SK-N-SH treated with all-trans-retinoic acid at 6 μM for 48 hours (cell line): ENCODE data around the gene LRIG2.

Experiments used
- ATAC-seq: fragments of 200-7000 bp; cut with Tn5 transposase; 3 replicates; pipeline ENCODE4 v1.9.1; 2020; ENCODE audit warnings: mild to moderate bottlenecking, moderate library complexity
- BACH2 ChIP-seq: fragments of 250-450 bp; sonication (Bioruptor Pico); IDR thresholded peaks from 2 replicates; pipeline ENCODE4 v1.9.0; 2021; ENCODE audit warnings: mild to moderate bottlenecking, borderline replicate concordance
- CSDC2 ChIP-seq: fragments of 250-450 bp; sonication (Bioruptor Pico); IDR thresholded peaks from 2 replicates; pipeline ENCODE4 v1.5.0; 2020; ENCODE audit warnings: mild to moderate bottlenecking, moderate library complexity
- ESRRG ChIP-seq: fragments of 250-450 bp; sonication (Bioruptor Pico); IDR thresholded peaks from 2 replicates; pipeline ENCODE4 v1.6.1; 2021; ENCODE audit warnings: mild to moderate bottlenecking
- GLIS3 ChIP-seq: fragments of 250-450 bp; sonication (Bioruptor Pico); IDR thresholded peaks from 2 replicates; pipeline ENCODE4 v1.5.0; 2020; ENCODE audit warnings: mild to moderate bottlenecking, moderate library complexity
- ISL1 ChIP-seq: fragments of 250-450 bp; sonication (Bioruptor Pico); IDR thresholded peaks from 2 replicates; pipeline ENCODE4 v2.1.2; 2022; ENCODE audit warnings: mild to moderate bottlenecking, moderate library complexity
- OSR1 ChIP-seq: fragments of 250-450 bp; sonication (Bioruptor Pico); IDR thresholded peaks from 2 replicates; pipeline ENCODE4 v1.8.0; 2022; ENCODE audit warnings: moderate library complexity, mild to moderate bottlenecking, inconsistent platforms
- PPARA ChIP-seq: fragments of 250-450 bp; sonication (Bioruptor Pico); IDR thresholded peaks from 2 replicates; pipeline ENCODE4 v1.5.0; 2020; ENCODE audit warnings: mild to moderate bottlenecking, borderline replicate concordance
- RARB ChIP-seq: fragments of 250-450 bp; sonication (Bioruptor Pico); IDR thresholded peaks from 2 replicates; pipeline ENCODE4 v1.8.0; 2021; ENCODE audit warnings: mild to moderate bottlenecking, moderate library complexity
- SNAI2 ChIP-seq: fragments of 250-450 bp; sonication (Bioruptor Pico); IDR thresholded peaks from 2 replicates; pipeline ENCODE4 v1.5.0; 2020; ENCODE audit warnings: mild to moderate bottlenecking, moderate library complexity
- TCF4 ChIP-seq: fragments of 250-450 bp; sonication (Bioruptor Pico); IDR thresholded peaks from 2 replicates; pipeline ENCODE4 v1.8.0; 2021; ENCODE audit warnings: mild to moderate bottlenecking, moderate library complexity, borderline replicate concordance
- TOX ChIP-seq: fragments of 250-450 bp; sonication (Bioruptor Pico); IDR thresholded peaks from 2 replicates; pipeline ENCODE4 v1.8.0; 2021; ENCODE audit warnings: mild to moderate bottlenecking, moderate library complexity, borderline replicate concordance
- ZC3H10 ChIP-seq: fragments of 250-450 bp; sonication (Bioruptor Pico); IDR thresholded peaks from 2 replicates; pipeline ENCODE4 v1.5.1; 2021; ENCODE audit warnings: mild to moderate bottlenecking, moderate library complexity
- ZFP3 ChIP-seq: fragments of 250-450 bp; sonication (Bioruptor Pico); IDR thresholded peaks from 2 replicates; pipeline ENCODE4 v1.5.0; 2020; ENCODE audit warnings: mild to moderate bottlenecking, moderate library complexity
- ZFP30 ChIP-seq: fragments of 450-650 bp; formaldehyde crosslinking; IDR thresholded peaks from 2 replicates; pipeline ENCODE4 v1.5.0; 2022; ENCODE audit warnings: mild to moderate bottlenecking, moderate library complexity
- ZNF565 ChIP-seq: fragments of 450-650 bp; formaldehyde crosslinking; conservative IDR thresholded peaks from 2 replicates; pipeline ENCODE4 v1.5.0; 2020; ENCODE audit warnings: low read depth, mild to moderate bottlenecking, moderate library complexity
- ZNF70 ChIP-seq: fragments of 450-650 bp; formaldehyde crosslinking; IDR thresholded peaks from 2 replicates; pipeline ENCODE4 v1.5.0; 2020; ENCODE audit warnings: mild to moderate bottlenecking, moderate library complexity
- ZNF8 ChIP-seq: fragments of 450-650 bp; formaldehyde crosslinking; IDR thresholded peaks from 2 replicates; pipeline ENCODE4 v1.5.0; 2020; ENCODE audit warnings: mild to moderate bottlenecking, moderate library complexity
- TF ChIP-seq, protein P1 (sequence below): fragments of 250-450 bp; sonication (Bioruptor Pico); IDR thresholded peaks from 2 replicates; pipeline ENCODE4 v1.5.1; 2020; ENCODE audit warnings: low read depth, mild to moderate bottlenecking, moderate library complexity
- TF ChIP-seq, protein P2 (sequence below): fragments of 250-450 bp; sonication (Bioruptor Pico); IDR thresholded peaks from 2 replicates; pipeline ENCODE4 v1.5.0; 2020; ENCODE audit warnings: mild to moderate bottlenecking, moderate library complexity
- TF ChIP-seq, protein P3 (sequence below): fragments of 250-450 bp; sonication (Bioruptor Pico); IDR thresholded peaks from 2 replicates; pipeline ENCODE4 v1.8.0; 2020; ENCODE audit warnings: mild to moderate bottlenecking, moderate library complexity, borderline replicate concordance
- TF ChIP-seq, protein P4 (sequence below): fragments of 250-450 bp; sonication (Bioruptor Pico); IDR thresholded peaks from 2 replicates; pipeline ENCODE4 v1.5.1; 2021; ENCODE audit warnings: mild to moderate bottlenecking, moderate library complexity

Gene LRIG2

DNA sequence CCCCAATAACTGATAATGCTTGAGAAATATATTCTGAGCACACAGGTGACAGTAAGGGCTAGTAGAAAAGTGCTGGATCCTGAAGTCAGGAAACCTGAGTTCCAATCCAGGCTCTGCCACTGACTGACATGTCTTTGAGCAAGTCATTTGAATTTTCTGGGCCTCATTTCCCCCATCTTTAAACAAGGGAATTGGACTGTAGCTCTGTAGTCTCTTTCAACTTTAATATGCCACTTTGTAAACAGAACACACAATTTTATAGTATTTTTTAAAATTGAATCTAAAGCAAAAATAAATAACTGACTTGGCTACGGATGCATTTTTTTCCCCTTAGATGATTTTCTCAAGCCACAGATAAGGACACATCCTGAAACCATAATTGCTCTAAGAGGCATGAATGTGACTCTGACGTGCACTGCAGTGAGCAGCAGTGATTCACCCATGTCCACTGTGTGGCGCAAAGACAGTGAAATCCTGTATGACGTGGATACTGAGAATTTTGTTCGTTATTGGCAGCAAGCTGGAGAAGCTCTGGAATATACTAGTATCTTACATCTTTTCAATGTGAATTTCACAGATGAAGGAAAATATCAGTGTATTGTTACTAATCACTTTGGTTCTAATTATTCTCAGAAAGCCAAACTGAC, 37.0 kb downstream of the LRIG2 start:
- TF ChIP-seq, protein P1, sequence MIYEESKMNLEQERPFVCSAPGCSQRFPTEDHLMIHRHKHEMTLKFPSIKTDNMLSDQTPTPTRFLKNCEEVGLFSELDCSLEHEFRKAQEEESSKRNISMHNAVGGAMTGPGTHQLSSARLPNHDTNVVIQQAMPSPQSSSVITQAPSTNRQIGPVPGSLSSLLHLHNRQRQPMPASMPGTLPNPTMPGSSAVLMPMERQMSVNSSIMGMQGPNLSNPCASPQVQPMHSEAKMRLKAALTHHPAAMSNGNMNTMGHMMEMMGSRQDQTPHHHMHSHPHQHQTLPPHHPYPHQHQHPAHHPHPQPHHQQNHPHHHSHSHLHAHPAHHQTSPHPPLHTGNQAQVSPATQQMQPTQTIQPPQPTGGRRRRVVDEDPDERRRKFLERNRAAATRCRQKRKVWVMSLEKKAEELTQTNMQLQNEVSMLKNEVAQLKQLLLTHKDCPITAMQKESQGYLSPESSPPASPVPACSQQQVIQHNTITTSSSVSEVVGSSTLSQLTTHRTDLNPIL (CRISPR knock-in tag), result no peak
- no peak for TF ChIP-seq ZNF565 (CRISPR knock-in tag)
- no peak for TF ChIP-seq BACH2 (CRISPR knock-in tag)
- no peak for TF ChIP-seq ZFP3 (CRISPR knock-in tag)
- no peak for TF ChIP-seq TCF4 (CRISPR knock-in tag)
- TF ChIP-seq ISL1, result 0 out of 2 replicates have a peak, but pooled peaks have one; percentile 6
- TF ChIP-seq ZNF8, result no peak
- TF ChIP-seq, protein P2, sequence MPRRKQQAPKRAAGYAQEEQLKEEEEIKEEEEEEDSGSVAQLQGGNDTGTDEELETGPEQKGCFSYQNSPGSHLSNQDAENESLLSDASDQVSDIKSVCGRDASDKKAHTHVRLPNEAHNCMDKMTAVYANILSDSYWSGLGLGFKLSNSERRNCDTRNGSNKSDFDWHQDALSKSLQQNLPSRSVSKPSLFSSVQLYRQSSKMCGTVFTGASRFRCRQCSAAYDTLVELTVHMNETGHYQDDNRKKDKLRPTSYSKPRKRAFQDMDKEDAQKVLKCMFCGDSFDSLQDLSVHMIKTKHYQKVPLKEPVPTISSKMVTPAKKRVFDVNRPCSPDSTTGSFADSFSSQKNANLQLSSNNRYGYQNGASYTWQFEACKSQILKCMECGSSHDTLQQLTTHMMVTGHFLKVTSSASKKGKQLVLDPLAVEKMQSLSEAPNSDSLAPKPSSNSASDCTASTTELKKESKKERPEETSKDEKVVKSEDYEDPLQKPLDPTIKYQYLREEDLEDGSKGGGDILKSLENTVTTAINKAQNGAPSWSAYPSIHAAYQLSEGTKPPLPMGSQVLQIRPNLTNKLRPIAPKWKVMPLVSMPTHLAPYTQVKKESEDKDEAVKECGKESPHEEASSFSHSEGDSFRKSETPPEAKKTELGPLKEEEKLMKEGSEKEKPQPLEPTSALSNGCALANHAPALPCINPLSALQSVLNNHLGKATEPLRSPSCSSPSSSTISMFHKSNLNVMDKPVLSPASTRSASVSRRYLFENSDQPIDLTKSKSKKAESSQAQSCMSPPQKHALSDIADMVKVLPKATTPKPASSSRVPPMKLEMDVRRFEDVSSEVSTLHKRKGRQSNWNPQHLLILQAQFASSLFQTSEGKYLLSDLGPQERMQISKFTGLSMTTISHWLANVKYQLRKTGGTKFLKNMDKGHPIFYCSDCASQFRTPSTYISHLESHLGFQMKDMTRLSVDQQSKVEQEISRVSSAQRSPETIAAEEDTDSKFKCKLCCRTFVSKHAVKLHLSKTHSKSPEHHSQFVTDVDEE, result no peak
- ATAC-seq, result peak; percentile 99

DNA sequence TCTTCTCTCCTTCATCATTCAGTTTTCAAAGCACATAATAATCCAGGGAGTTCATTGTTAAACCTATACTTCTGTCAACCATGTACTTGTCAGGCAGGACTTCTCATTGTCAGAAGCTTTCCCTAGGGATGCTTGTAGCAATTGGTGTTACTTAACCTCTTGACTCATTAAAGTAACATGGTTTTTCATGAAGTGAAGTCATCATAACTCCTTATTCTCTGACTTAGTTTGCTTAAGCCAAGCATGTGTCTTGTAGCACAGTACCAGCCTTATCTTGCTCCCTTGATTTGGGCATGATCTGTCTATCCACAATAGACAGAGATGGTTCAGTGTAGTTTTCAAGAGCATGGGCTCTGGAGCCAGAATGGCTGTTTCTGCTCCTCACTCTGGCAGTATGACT, 45.3 kb downstream of the LRIG2 start:
- TF ChIP-seq RARB (no peak), TOX (no peak), GLIS3 (CRISPR knock-in tag) (no peak), ISL1 (no peak), BACH2 (CRISPR knock-in tag) (no peak), ZNF70 (CRISPR knock-in tag) (no peak), OSR1 (CRISPR knock-in tag) (no peak), CSDC2 (CRISPR knock-in tag) (no peak), ZC3H10 (no peak), ZNF8 (no peak), ESRRG (no peak), ZNF565 (CRISPR knock-in tag) (no peak), SNAI2 (CRISPR knock-in tag) (no peak), ZFP3 (CRISPR knock-in tag) (no peak)
- TF ChIP-seq, protein P2, result no peak
- TF ChIP-seq, protein P1 (CRISPR knock-in tag), result no peak
- TF ChIP-seq, all 23 proteins: peak for 0
- no peak for ATAC-seq

DNA sequence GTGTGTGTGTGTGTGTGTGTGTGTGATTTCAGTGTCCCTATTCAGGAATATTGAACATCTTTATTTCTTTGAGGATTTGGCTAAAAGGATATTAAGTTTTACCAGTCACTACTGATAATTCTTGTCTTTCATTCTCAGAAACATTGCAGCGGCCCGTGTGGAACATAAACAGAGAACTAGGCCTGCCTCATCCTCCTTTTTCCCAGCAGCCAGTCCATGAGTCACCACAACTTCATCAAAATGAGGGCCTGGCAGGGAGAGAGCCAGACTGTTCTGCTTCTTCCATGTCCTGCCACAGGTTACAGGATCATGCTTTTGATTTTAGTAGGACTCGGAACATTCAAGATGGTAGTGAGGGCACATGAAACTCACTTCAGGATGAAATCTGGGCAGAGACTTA, 50.7 kb downstream of the LRIG2 start:
- TF ChIP-seq CSDC2 (CRISPR knock-in tag), result no peak
- TF ChIP-seq, protein P3, sequence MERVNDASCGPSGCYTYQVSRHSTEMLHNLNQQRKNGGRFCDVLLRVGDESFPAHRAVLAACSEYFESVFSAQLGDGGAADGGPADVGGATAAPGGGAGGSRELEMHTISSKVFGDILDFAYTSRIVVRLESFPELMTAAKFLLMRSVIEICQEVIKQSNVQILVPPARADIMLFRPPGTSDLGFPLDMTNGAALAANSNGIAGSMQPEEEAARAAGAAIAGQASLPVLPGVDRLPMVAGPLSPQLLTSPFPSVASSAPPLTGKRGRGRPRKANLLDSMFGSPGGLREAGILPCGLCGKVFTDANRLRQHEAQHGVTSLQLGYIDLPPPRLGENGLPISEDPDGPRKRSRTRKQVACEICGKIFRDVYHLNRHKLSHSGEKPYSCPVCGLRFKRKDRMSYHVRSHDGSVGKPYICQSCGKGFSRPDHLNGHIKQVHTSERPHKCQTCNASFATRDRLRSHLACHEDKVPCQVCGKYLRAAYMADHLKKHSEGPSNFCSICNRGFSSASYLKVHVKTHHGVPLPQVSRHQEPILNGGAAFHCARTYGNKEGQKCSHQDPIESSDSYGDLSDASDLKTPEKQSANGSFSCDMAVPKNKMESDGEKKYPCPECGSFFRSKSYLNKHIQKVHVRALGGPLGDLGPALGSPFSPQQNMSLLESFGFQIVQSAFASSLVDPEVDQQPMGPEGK (CRISPR knock-in tag), result no peak
- TF ChIP-seq ZC3H10, result no peak
- no peak for TF ChIP-seq ZNF70 (CRISPR knock-in tag)
- TF ChIP-seq, protein P1 (CRISPR knock-in tag), result no peak
- no peak for TF ChIP-seq ZNF8
- no peak for TF ChIP-seq PPARA
- TF ChIP-seq ISL1, result no peak
- no peak for TF ChIP-seq OSR1 (CRISPR knock-in tag)
- no peak for TF ChIP-seq GLIS3 (CRISPR knock-in tag)
- TF ChIP-seq ZFP30, result no peak
- TF ChIP-seq, protein P4, sequence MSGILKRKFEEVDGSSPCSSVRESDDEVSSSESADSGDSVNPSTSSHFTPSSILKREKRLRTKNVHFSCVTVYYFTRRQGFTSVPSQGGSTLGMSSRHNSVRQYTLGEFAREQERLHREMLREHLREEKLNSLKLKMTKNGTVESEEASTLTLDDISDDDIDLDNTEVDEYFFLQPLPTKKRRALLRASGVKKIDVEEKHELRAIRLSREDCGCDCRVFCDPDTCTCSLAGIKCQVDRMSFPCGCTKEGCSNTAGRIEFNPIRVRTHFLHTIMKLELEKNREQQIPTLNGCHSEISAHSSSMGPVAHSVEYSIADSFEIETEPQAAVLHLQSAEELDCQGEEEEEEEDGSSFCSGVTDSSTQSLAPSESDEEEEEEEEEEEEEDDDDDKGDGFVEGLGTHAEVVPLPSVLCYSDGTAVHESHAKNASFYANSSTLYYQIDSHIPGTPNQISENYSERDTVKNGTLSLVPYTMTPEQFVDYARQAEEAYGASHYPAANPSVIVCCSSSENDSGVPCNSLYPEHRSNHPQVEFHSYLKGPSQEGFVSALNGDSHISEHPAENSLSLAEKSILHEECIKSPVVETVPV (CRISPR knock-in tag), result no peak
- peak; percentile 55; the same call in 1 of the 3 replicates for ATAC-seq
